GM19238 (cell line): ENCODE results near the gene PLK5.

ENCODE experiments used
- DNase-seq: peaks from one replicate; pipeline ENCODE4 v3.0.0; 2011; ENCODE audit warnings: low spot score; ENCODE audit not compliant: insufficient read length

Gene PLK5

GRCh38 chr19:1577090-1577928 lies 53.4 kb downstream of the PLK5 start:
- no peak for DNase-seq

- DNase-seq: no peak
Observed at GRCh38 chr19:1577929-1578618, 54.2 kb downstream of the PLK5 start.

- no peak for DNase-seq
Observed at GRCh38 chr19:1579222-1579621, 55.3 kb downstream of the PLK5 start.

- DNase-seq: no peak
Observed at GRCh38 chr19:1580382-1580781, 56.5 kb downstream of the PLK5 start.

GRCh38 chr19:1580957-1581356 lies 57.1 kb downstream of the PLK5 start:
- DNase-seq: no peak

GRCh38 chr19:1582201-1582600 lies 58.3 kb downstream of the PLK5 start:
- no peak for DNase-seq

- no peak for DNase-seq
Observed at GRCh38 chr19:1584500-1585242, 60.8 kb downstream of the PLK5 start.

GRCh38 chr19:1585243-1585580 lies 61.3 kb downstream of the PLK5 start:
- DNase-seq: no peak
